K562 (cell line): Measurements from ENCODE around the gene MEA1. TPM values are rescaled to one million over a fixed set of nuclear protein-coding genes. Genes with fewer than 3 reads are reported as not detected.

ENCODE experiments used
- ATAC-seq: fragments of 200-7000 bp; cut with Tn5 transposase; 3 replicates; pipeline ENCODE4 v1.9.1; 2020; ENCODE audit warnings: moderate library complexity
- BruUV-seq: library from RNA; stranded (reverse); fragments of 400-500 nt; replicated peaks from 2 replicates; lab custom pipeline; 2021; lab: Mats Ljungman, UMichigan
- CTCF ChIA-PET: fragments of 300-600 bp; formaldehyde crosslinking; extraction: SDS; loops from one replicate; lab custom pipeline; 2021; ENCODE audit warnings: low intra/inter-chr PET ratio; lab: Yijun Ruan, JAX
- POLR2A ChIA-PET: fragments of 300-600, 350-650 bp; sonication (Branson Sonifier 250); formaldehyde crosslinking; extraction: SDS; loops from one replicate; lab custom pipeline; 2021; ENCODE audit warnings: antibody characterized with exemption, inconsistent platforms; lab: Yijun Ruan, JAX
- DNase-seq, 4 experiments: peaks; one replicate each; pipeline versions ENCODE4 v3.0.0 to v3.0.0-alpha.2; 2011 to 2018; ENCODE audit warnings: low spot score in 3 of 4, mixed read lengths in 3 of 4; ENCODE audit errors: extremely low read depth in 1 of 4
- FAIRE-seq: peaks from 2 replicates; lab custom pipeline; 2011; peaks lifted over from hg19 to GRCh38; lab: Jason Lieb, UNC
- H2AFZ ChIP-seq: 2 replicates; pipeline ENCODE4 v1.6.0; 2011; ENCODE audit warnings: low read depth, low read length, control low read depth, inconsistent platforms
- H3K27ac ChIP-seq: fragments of 200-600 bp; 3 replicates; pipeline ENCODE4 v1.8.0; 2011; ENCODE audit warnings: low read depth, mild to moderate bottlenecking, control low read depth, inconsistent platforms, low read length, moderate library complexity, mixed read lengths; ENCODE audit errors: extremely low read depth
- H3K27me3 ChIP-seq, 2 experiments: fragments of 300-600 bp in 1 of 2; 2 replicates in 1 of 2; 3 replicates in 1 of 2; pipeline versions ENCODE4 v1.6.0 to v1.8.0; 2011; ENCODE audit warnings: inconsistent platforms in 2 of 2, low read length in 2 of 2, mild to moderate bottlenecking in 1 of 2, mixed read lengths in 1 of 2, moderate library complexity in 1 of 2; ENCODE audit not compliant: control insufficient read depth in 2 of 2, insufficient read depth in 2 of 2
- H3K36me3 ChIP-seq: fragments of 300-600 bp; 3 replicates; pipeline ENCODE4 v1.8.0; 2011; ENCODE audit warnings: mild to moderate bottlenecking, low read length, inconsistent platforms; ENCODE audit not compliant: control insufficient read depth, insufficient read depth
- H3K4me1 ChIP-seq, 2 experiments: fragments of 200-600 bp in 1 of 2; replicated peaks in 1 of 2; 2 replicates in 1 of 2; 3 replicates in 1 of 2; pipeline versions ENCODE4 v1.5.1 to v1.8.0; 2011; ENCODE audit warnings: inconsistent platforms in 2 of 2, low read length in 2 of 2, mild to moderate bottlenecking in 1 of 2, mixed read lengths in 1 of 2, moderate library complexity in 1 of 2; ENCODE audit not compliant: control insufficient read depth in 2 of 2, insufficient read depth in 2 of 2
- H3K4me2 ChIP-seq: 2 replicates; pipeline ENCODE4 v1.6.1; 2011; ENCODE audit warnings: low read length, control low read depth, inconsistent platforms, mixed read lengths; ENCODE audit not compliant: insufficient read depth
- H3K4me3 ChIP-seq: fragments of 200-600 bp; sonication (generic), shearing (Covaris generic); 2 replicates; pipeline ENCODE4 v1.5.1; 2016; ENCODE audit warnings: control low read depth, inconsistent platforms
- H3K79me2 ChIP-seq: fragments of 200-600 bp; 3 replicates; pipeline ENCODE4 v1.8.0; 2011; ENCODE audit warnings: low read length, inconsistent platforms; ENCODE audit not compliant: control insufficient read depth, insufficient read depth
- H3K9ac ChIP-seq, 2 experiments: 2 replicates each; pipeline versions ENCODE4 v1.6.0 to v1.6.1; 2011; ENCODE audit warnings: low read depth in 2 of 2, low read length in 2 of 2, control low read depth in 1 of 2, inconsistent platforms in 1 of 2, mild to moderate bottlenecking in 1 of 2, mixed read lengths in 1 of 2; ENCODE audit not compliant: insufficient read depth in 1 of 2
- H3K9me1 ChIP-seq: one replicate; pipeline ENCODE4 v1.6.0; 2011; ENCODE audit warnings: inconsistent platforms, mild to moderate bottlenecking, low read length, moderate library complexity; ENCODE audit not compliant: control insufficient read depth, insufficient read depth
- H3K9me3 ChIP-seq: replicated peaks from 2 replicates; pipeline ENCODE4 v1.5.1; 2011; ENCODE audit warnings: low read depth, low read length, inconsistent platforms; ENCODE audit not compliant: control insufficient read depth, insufficient read depth
- H4K20me1 ChIP-seq: replicated peaks from 2 replicates; pipeline ENCODE4 v1.6.1; 2011; ENCODE audit warnings: low read length, inconsistent platforms, mixed read lengths; ENCODE audit not compliant: control insufficient read depth, insufficient read depth
- ADNP ChIP-seq: fragments of 200-800 bp; sonication (Bioruptor generic); IDR thresholded peaks from 2 replicates; pipeline ENCODE4 v1.6.1; 2016; ENCODE audit warnings: missing genetic modification characterization, missing compliant biosample characterization
- CBX5 ChIP-seq: IDR thresholded peaks from 2 replicates; pipeline ENCODE4 v1.6.1; 2014; ENCODE audit warnings: low read depth, borderline replicate concordance
- CREM ChIP-seq: IDR thresholded peaks from 2 replicates; pipeline ENCODE4 v1.6.1; 2014; ENCODE audit warnings: antibody characterized with exemption, low read depth
- ETV6 ChIP-seq, 3 experiments: fragments of 150-350 bp in 1 of 3; sonication (generic) in 1 of 3; formaldehyde crosslinking in 1 of 3; IDR thresholded peaks; 2 replicates each; pipeline versions ENCODE4 v1.6.1 to v1.8.0; 2014 to 2022; ENCODE audit warnings: borderline replicate concordance in 2 of 3, low read depth in 2 of 3, antibody characterized with exemption in 1 of 3, low read length in 1 of 3, mild to moderate bottlenecking in 1 of 3, missing genetic modification reagents in 1 of 3
- KDM5B ChIP-seq: fragments of 200-600 bp; sonication (generic); IDR thresholded peaks from 2 replicates; pipeline ENCODE4 v1.6.1; 2012; ENCODE audit warnings: low read depth, mild to moderate bottlenecking, moderate library complexity, low read length, control low read depth, inconsistent platforms; ENCODE audit not compliant: insufficient replicate concordance
- KLF13 ChIP-seq: fragments of 450-650 bp; IDR thresholded peaks from 2 replicates; pipeline ENCODE4 v1.6.1; 2016; ENCODE audit warnings: missing genetic modification characterization, low read depth, mild to moderate bottlenecking, missing compliant biosample characterization, moderate library complexity, borderline replicate concordance
- MLX ChIP-seq, 2 experiments: fragments of 450-650 bp in 1 of 2; sonication (generic) in 1 of 2; formaldehyde crosslinking; conservative IDR thresholded peaks; 2 replicates each; pipeline versions ENCODE4 v1.4.0 to v1.8.1; 2020 to 2022; ENCODE audit warnings: mild to moderate bottlenecking in 1 of 2, missing genetic modification reagents in 1 of 2
- MYNN ChIP-seq, 2 experiments: sonication (generic); formaldehyde crosslinking in 1 of 2; IDR thresholded peaks; 2 replicates each; pipeline versions ENCODE4 v1.5.0 to v1.6.1; 2016 to 2020; ENCODE audit warnings: antibody characterized with exemption in 1 of 2, missing genetic modification reagents in 1 of 2
- NFIC ChIP-seq: fragments of 450-650 bp; IDR thresholded peaks from 2 replicates; pipeline ENCODE4 v1.6.1; 2017; ENCODE audit warnings: mild to moderate bottlenecking, inconsistent platforms
- PTTG1 ChIP-seq: fragments of 450-650 bp; IDR thresholded peaks from 2 replicates; pipeline ENCODE4 v1.6.1; 2016; ENCODE audit warnings: low read depth, mild to moderate bottlenecking, missing genetic modification characterization, missing compliant biosample characterization
- SAFB2 ChIP-seq: fragments of 200-400 bp; formaldehyde crosslinking; IDR thresholded peaks from 2 replicates; pipeline ENCODE4 v1.6.1; 2018; ENCODE audit warnings: borderline replicate concordance, low read length, low read depth, moderate library complexity; ENCODE audit not compliant: severe bottlenecking
- SIRT6 ChIP-seq: IDR thresholded peaks from one replicate; pipeline ENCODE4 v1.6.1; 2012; ENCODE audit warnings: low read depth, mild to moderate bottlenecking, control low read depth, inconsistent platforms, low read length, moderate library complexity
- SNAPC5 ChIP-seq: fragments of 250-450 bp; sonication (Bioruptor Pico); IDR thresholded peaks from 2 replicates; pipeline ENCODE4 v1.8.0; 2021; ENCODE audit warnings: moderate library complexity, mild to moderate bottlenecking, inconsistent platforms
- SP1 ChIP-seq: sonication (generic); formaldehyde crosslinking; IDR thresholded peaks from 2 replicates; pipeline ENCODE4 v1.8.1; 2022; ENCODE audit warnings: mild to moderate bottlenecking, missing genetic modification reagents
- SREBF1 ChIP-seq: fragments of 150-350 bp; IDR thresholded peaks from 2 replicates; pipeline ENCODE4 v1.6.1; 2014; ENCODE audit warnings: antibody characterized with exemption, low read depth, low read length, borderline replicate concordance
- SUPT5H ChIP-seq: fragments of 450-650 bp; IDR thresholded peaks from 2 replicates; pipeline ENCODE4 v1.6.1; 2016
- TGIF2 ChIP-seq: sonication (generic); formaldehyde crosslinking; IDR thresholded peaks from 2 replicates; pipeline ENCODE4 v1.8.1; 2022; ENCODE audit warnings: mild to moderate bottlenecking, missing genetic modification reagents, moderate library complexity
- ZC3H8 ChIP-seq: fragments of 450-650 bp; IDR thresholded peaks from 2 replicates; pipeline ENCODE4 v1.6.1; 2017
- ZNF140 ChIP-seq: fragments of 250-450 bp; sonication (Bioruptor Pico); IDR thresholded peaks from 2 replicates; pipeline ENCODE4 v1.8.0; 2021; ENCODE audit warnings: moderate library complexity, mild to moderate bottlenecking, inconsistent platforms
- ZNF324 ChIP-seq: fragments of 250-450 bp; sonication (Bioruptor Pico); IDR thresholded peaks from 2 replicates; pipeline ENCODE4 v1.4.0; 2020; ENCODE audit warnings: mild to moderate bottlenecking
- ZNF583 ChIP-seq: fragments of 250-450 bp; sonication (Bioruptor Pico); IDR thresholded peaks from 2 replicates; pipeline ENCODE4 v1.4.0; 2020
- ZNF76 ChIP-seq: fragments of 250-450 bp; sonication (Bioruptor Pico); IDR thresholded peaks from 2 replicates; pipeline ENCODE4 v1.4.0; 2020; ENCODE audit warnings: mild to moderate bottlenecking, moderate library complexity, borderline replicate concordance
- ZNF79 ChIP-seq: fragments of 250-450 bp; sonication (Bioruptor Pico); IDR thresholded peaks from 2 replicates; pipeline ENCODE4 v1.4.0; 2020; ENCODE audit warnings: low read depth, mild to moderate bottlenecking, moderate library complexity
- ZSCAN29 ChIP-seq: fragments of 450-650 bp; IDR thresholded peaks from 2 replicates; pipeline ENCODE4 v1.6.1; 2017
- WGBS: fragments of 100-300 bp; shearing (Covaris generic); methylation state at CpG from one replicate; pipeline ENCODE4 v1.1.6; 2016; ENCODE audit warnings: low coverage, mixed read lengths; ENCODE audit not compliant: insufficient coverage; ENCODE audit errors: missing lambda C conversion rate; 5-methylcytosine and 5-hydroxymethylcytosine counted together
- in situ Hi-C: fragments of 300-500 bp; cut with MboI; formaldehyde crosslinking; loops from 4 replicates; pipeline ENCODE4 v1.15.0; 2018; ENCODE audit warnings: inconsistent platforms, mixed read lengths
- intact Hi-C: fragments of 100-400 bp; cut with micrococcal nuclease; formaldehyde crosslinking; loops from 2 replicates; pipeline ENCODE4 v1.14.2; 2022
- polyA plus RNA-seq, 8 experiments: library from polyadenylated mRNA; depleted of rRNA in 4 of 8; stranded (reverse) in 5 of 8; unstranded in 3 of 8; fragments of >200 nt; fragmentation: Nextera tagmentation in 2 of 8; fragmentation: Illumina TruSeq in 1 of 8; extraction: Ambion mirVana in 2 of 8; extraction: Trizol in 1 of 8; gene quantifications; 2 replicates each; pipeline versions ENCODE4 v1.2.1 to v1.2.3, GENCODE V29; 2011 to 2014; ENCODE audit warnings: inconsistent platforms in 1 of 8, missing spikeins in 1 of 8
- total RNA-seq, 7 experiments: library from RNA; depleted of rRNA in 6 of 7; stranded (reverse); fragments of >200 nt in 6 of 7; fragmentation: Illumina TruSeq in 2 of 7; extraction: Trizol in 2 of 7; gene quantifications; 2 replicates each; pipeline versions ENCODE4 v1.2.1 to v1.2.3, GENCODE V29; 2011 to 2021; ENCODE audit warnings: low replicate concordance in 1 of 7

MEA1 gene
- total and polyA plus RNA-seq, 9 of the 15 experiments (the other 6 are each of a cell fraction or from before 2014, with no cell fraction given), result 86.8 to 210 (median 152) TPM

GRCh38 chr6:42974919-42975505 lies 38.7 kb downstream of the MEA1 start:
- peaks cover 46% of the 10 kb centered on the region for H3K79me2 ChIP-seq
- FAIRE-seq, result no peak
- H4K20me1 ChIP-seq, result peaks cover 5% of the 10 kb centered on the region; the same call in 1 of the 2 replicates
- POLR2A ChIA-PET, result interaction anchor here (0.6 to 3.4 kb wide), 5 partner anchors 9 to 46 kb away, joined by 3 to 22 read pairs (median 8); partner anchors contain the start of genes CNPY3 and PPP2R5D
- H3K4me2 ChIP-seq, result no peak overlapping the region; the same call in 1 of the 2 replicates
- no peaks in the 10 kb centered on the region for H3K27me3 ChIP-seq
- in situ Hi-C loops (no loop called here), intact Hi-C loops (no loop called here)
- CTCF ChIA-PET, result no interaction called here
- H3K4me3 ChIP-seq, result no peak overlapping the region
- no peak overlapping the region for H3K9ac ChIP-seq
- DNase-seq, result peak in 1 of 4 experiments; percentile 53
- no peak overlapping the region for H2AFZ ChIP-seq
- H3K9me3 ChIP-seq, result no peaks in the 10 kb centered on the region
- H3K36me3 ChIP-seq, result peaks cover 39% of the 10 kb centered on the region
- ATAC-seq, result no peak
- 0 out of 3 replicates have a peak overlapping the region, but pooled peaks have one; percentile 13 for H3K27ac ChIP-seq
- no TSS peak for BruUV-seq
- peaks cover 38 to 42% of the 10 kb centered on the region in 2 experiments for H3K4me1 ChIP-seq
- 59% methylated on average over 5 of the region's 5 CpGs for WGBS
- H3K9me1 ChIP-seq, result no peaks in the 10 kb centered on the region
- no peak for TF ChIP-seq ZC3H8
- TF ChIP-seq SREBF1, result no peak
- TF ChIP-seq ZNF76, result no peak
- no peak for TF ChIP-seq ZNF583 (CRISPR knock-in tag)
- peak; percentile 2 for TF ChIP-seq KDM5B
- TF ChIP-seq MLX (CRISPR knock-in tag; conservative IDR thresholded peaks at IDR 0.05), result no peak
- no peak for TF ChIP-seq SUPT5H
- peak; percentile 95 for TF ChIP-seq NFIC
- TF ChIP-seq ZNF140 (CRISPR knock-in tag), result no peak
- no peak for TF ChIP-seq ADNP (tag)
- TF ChIP-seq CREM, result no peak
- TF ChIP-seq SAFB2, result no peak
- no peak for TF ChIP-seq KLF13 (tag)
- no peak for TF ChIP-seq CBX5
- no peak for TF ChIP-seq SNAPC5
- no peak for TF ChIP-seq ZSCAN29
- TF ChIP-seq ZNF324, result no peak
- TF ChIP-seq TGIF2, result 0 out of 2 replicates have a peak, but pooled peaks have one; percentile 35
- TF ChIP-seq SP1 (CRISPR knock-in tag), result no peak
- TF ChIP-seq ZNF79, result no peak
- TF ChIP-seq SIRT6, result no peak
- no peak for TF ChIP-seq ETV6 (IDR thresholded peaks at IDR 0.05; ENCODE audit: borderline replicate concordance in 1 of 2, low read depth in 2 of 2, low read length in 1 of 2)
- no peak for TF ChIP-seq ETV6 (CRISPR knock-in tag; IDR thresholded peaks at IDR 0.05; ENCODE audit: borderline replicate concordance)
- 0 out of 2 replicates have a peak, but pooled peaks have one; percentile 15 for TF ChIP-seq MYNN (IDR thresholded peaks at IDR 0.05)
- TF ChIP-seq MYNN (CRISPR knock-in tag; IDR thresholded peaks at IDR 0.05), result no peak
- no peak for TF ChIP-seq PTTG1
